Measurements from ENCODE around the gene PIP5K1A. TPM values are rescaled to one million over a fixed set of nuclear protein-coding genes. Genes with fewer than 3 reads are reported as not detected.

Gene PIP5K1A
- total and polyA plus RNA-seq, 9 of the 15 experiments (the other 6 are each of a cell fraction or from before 2014, with no cell fraction given) = 1.9 to 42.4 (median 18.8) TPM

DNA sequence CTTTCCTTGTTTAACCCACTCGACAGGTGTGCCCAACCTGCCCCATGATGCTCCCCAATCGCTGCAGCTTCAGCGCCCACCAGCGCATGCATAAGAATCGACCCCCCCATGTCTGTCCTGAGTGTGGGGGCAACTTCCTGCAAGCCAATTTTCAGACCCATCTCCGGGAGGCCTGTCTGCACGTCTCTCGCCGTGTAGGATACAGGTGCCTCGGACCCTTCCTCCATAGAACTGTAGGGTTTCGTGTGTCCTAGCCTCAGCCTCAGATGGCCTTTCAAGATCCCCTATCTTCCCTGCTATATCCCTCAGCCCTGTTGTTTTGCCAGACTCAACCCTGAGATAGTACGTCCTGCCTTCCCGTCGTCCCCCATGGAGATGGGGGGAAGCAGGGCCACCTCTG lies 90.2 kb downstream of the PIP5K1A start:
- DNase-seq (ENCODE audit: extremely low read depth in 1 of 4, low spot score in 3 of 4) = no peak
- H3K9ac ChIP-seq (ENCODE audit: insufficient read depth in 1 of 2, low read depth in 2 of 2, low read length in 2 of 2) = 0 out of 4 replicates have a peak overlapping the region, but pooled peaks of 1 of the 2 experiments have one; percentile 0
- WGBS (ENCODE audit: insufficient coverage, low coverage, missing lambda C conversion rate) = 88% methylated on average over 14 of the region's 14 CpGs
- H3K9me1 ChIP-seq (ENCODE audit: control insufficient read depth, insufficient read depth, low read length) = peaks cover 7% of the 10 kb centered on the region
- no peak overlapping the region for H2AFZ ChIP-seq (ENCODE audit: low read depth, low read length)
- in situ Hi-C loops (cut with MboI) (no loop called here), intact Hi-C loops (cut with micrococcal nuclease) (loop anchor here (10.0 kb wide), 1 partner anchor 56 kb away; the partner anchor contains the start of gene RFX5)
- H3K4me2 ChIP-seq (ENCODE audit: insufficient read depth, low read length) = no peak overlapping the region
- no peak for ATAC-seq
- H3K4me1 ChIP-seq (replicated peaks in 1 of 2; ENCODE audit: control insufficient read depth in 2 of 2, insufficient read depth in 2 of 2, low read length in 2 of 2) = peaks cover 10 to 36% of the 10 kb centered on the region in 2 experiments
- peak; percentile 4; the same call in 1 of the 2 replicates for TF ChIP-seq RBFOX2 (IDR thresholded peaks at IDR 0.05; ENCODE audit: low read depth, low read length)
- no peak for TF ChIP-seq ZNF224 (CRISPR knock-in tag; IDR thresholded peaks at IDR 0.05)
- no peak for TF ChIP-seq KDM5B (IDR thresholded peaks at IDR 0.05; ENCODE audit: insufficient replicate concordance, low read depth, low read length)
- no peak overlapping the region for H3K27ac ChIP-seq (ENCODE audit: extremely low read depth, low read depth, low read length)
- no peak for FAIRE-seq
- H3K79me2 ChIP-seq (ENCODE audit: control insufficient read depth, insufficient read depth, low read length) = peaks cover 17% of the 10 kb centered on the region
- no peaks in the 10 kb centered on the region for H3K27me3 ChIP-seq (ENCODE audit: control insufficient read depth in 2 of 2, insufficient read depth in 2 of 2, low read length in 2 of 2)
- no TSS peak for BruUV-seq (replicated peaks)
- peaks cover 87% of the 10 kb centered on the region; the same call in 2 of the 3 replicates for H3K36me3 ChIP-seq (ENCODE audit: control insufficient read depth, insufficient read depth, low read length)
- POLR2A ChIA-PET = interaction anchor here (0.6 to 1.1 kb wide), 4 partner anchors 12 to 47 kb away, joined by 3 read pairs; no protein-coding TSS in a partner anchor
- H3K9me3 ChIP-seq (replicated peaks; ENCODE audit: control insufficient read depth, insufficient read depth, low read depth, low read length) = no peaks in the 10 kb centered on the region
- CTCF ChIA-PET (ENCODE audit: low intra/inter-chr PET ratio) = no interaction called here
- no peak overlapping the region for H3K4me3 ChIP-seq
- peaks cover 17% of the 10 kb centered on the region for H4K20me1 ChIP-seq (replicated peaks; ENCODE audit: control insufficient read depth, insufficient read depth, low read length)

Measured in K562 (cell line).